Loucy (cell line): ENCODE data around the gene KIF2A.

Source experiments
- EZH2phosphoT487 ChIP-seq: fragments of 200-600 bp; IDR thresholded peaks from 2 replicates; pipeline ENCODE4 v1.6.1; 2018; ENCODE audit warnings: antibody characterized with exemption, mild to moderate bottlenecking, moderate library complexity, borderline replicate concordance
- TF ChIP-seq, protein P1 (sequence below): fragments of 200-600 bp; sonication (generic); conservative IDR thresholded peaks from 2 replicates; pipeline ENCODE4 v1.5.1; 2014; ENCODE audit warnings: mild to moderate bottlenecking, antibody characterized with exemption, low read length

GRCh38 chr5:62403411-62404250 is 97.6 kb downstream of the KIF2A start, which contains the start of gene DIMT1:
- TF ChIP-seq, protein P1, sequence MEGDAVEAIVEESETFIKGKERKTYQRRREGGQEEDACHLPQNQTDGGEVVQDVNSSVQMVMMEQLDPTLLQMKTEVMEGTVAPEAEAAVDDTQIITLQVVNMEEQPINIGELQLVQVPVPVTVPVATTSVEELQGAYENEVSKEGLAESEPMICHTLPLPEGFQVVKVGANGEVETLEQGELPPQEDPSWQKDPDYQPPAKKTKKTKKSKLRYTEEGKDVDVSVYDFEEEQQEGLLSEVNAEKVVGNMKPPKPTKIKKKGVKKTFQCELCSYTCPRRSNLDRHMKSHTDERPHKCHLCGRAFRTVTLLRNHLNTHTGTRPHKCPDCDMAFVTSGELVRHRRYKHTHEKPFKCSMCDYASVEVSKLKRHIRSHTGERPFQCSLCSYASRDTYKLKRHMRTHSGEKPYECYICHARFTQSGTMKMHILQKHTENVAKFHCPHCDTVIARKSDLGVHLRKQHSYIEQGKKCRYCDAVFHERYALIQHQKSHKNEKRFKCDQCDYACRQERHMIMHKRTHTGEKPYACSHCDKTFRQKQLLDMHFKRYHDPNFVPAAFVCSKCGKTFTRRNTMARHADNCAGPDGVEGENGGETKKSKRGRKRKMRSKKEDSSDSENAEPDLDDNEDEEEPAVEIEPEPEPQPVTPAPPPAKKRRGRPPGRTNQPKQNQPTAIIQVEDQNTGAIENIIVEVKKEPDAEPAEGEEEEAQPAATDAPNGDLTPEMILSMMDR = no peak
- TF ChIP-seq EZH2phosphoT487 = no peak
